Melanocyte of skin (primary cell): ENCODE data around the gene COL6A5. TPM values are rescaled to one million over a fixed set of nuclear protein-coding genes. Genes with fewer than 3 reads are reported as not detected.

ENCODE experiments used
- total RNA-seq, 2 donors: library from RNA; depleted of rRNA; stranded (reverse); fragments of >200 nt; gene quantifications; 2 replicates each; pipeline ENCODE4 v1.2.3, GENCODE V29; 2012

COL6A5 gene, protein sequence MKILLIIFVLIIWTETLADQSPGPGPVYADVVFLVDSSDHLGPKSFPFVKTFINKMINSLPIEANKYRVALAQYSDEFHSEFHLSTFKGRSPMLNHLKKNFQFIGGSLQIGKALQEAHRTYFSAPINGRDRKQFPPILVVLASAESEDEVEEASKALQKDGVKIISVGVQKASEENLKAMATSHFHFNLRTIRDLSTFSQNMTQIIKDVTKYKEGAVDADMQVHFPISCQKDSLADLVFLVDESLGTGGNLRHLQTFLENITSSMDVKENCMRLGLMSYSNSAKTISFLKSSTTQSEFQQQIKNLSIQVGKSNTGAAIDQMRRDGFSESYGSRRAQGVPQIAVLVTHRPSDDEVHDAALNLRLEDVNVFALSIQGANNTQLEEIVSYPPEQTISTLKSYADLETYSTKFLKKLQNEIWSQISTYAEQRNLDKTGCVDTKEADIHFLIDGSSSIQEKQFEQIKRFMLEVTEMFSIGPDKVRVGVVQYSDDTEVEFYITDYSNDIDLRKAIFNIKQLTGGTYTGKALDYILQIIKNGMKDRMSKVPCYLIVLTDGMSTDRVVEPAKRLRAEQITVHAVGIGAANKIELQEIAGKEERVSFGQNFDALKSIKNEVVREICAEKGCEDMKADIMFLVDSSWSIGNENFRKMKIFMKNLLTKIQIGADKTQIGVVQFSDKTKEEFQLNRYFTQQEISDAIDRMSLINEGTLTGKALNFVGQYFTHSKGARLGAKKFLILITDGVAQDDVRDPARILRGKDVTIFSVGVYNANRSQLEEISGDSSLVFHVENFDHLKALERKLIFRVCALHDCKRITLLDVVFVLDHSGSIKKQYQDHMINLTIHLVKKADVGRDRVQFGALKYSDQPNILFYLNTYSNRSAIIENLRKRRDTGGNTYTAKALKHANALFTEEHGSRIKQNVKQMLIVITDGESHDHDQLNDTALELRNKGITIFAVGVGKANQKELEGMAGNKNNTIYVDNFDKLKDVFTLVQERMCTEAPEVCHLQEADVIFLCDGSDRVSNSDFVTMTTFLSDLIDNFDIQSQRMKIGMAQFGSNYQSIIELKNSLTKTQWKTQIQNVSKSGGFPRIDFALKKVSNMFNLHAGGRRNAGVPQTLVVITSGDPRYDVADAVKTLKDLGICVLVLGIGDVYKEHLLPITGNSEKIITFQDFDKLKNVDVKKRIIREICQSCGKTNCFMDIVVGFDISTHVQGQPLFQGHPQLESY (N-terminal part only)
- under 1 TPM; under 0.01 TPM for total RNA-seq

DNA sequence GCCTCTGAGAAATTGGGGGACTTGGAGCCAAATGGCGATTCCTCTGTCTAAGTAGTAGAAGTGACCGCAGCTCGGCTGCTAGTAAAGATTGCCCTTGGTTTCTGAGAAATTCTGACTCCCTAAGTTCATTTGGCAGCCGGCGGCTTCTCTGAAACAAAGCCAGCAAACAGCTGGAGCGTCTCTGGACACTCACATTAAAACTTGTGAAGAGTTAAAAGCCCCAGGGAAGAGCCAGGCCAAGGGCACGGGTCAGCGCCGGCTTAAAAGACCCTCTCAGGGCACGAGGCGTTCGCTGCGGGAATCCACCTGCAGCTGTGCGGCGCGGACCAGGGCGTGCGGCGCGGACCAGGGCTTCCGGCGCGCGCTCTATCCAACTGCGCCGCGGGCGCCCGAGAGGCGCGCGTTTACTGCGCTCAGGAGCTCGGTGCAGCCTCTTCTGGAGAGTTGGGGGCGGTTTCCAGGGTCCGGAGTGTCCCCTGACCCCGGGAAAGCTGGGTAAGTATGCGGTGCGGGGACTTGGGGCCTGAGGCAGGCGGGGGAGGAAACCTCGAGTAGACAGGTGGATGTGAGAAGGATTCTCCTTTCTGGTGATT is at the start of gene COL6A5:
Gene COL6A5, plus strand, starts transcription at position 186 of the 593 bp plus-strand sequence. CDS start 27,967 bp downstream, outside the sequence.

DNA sequence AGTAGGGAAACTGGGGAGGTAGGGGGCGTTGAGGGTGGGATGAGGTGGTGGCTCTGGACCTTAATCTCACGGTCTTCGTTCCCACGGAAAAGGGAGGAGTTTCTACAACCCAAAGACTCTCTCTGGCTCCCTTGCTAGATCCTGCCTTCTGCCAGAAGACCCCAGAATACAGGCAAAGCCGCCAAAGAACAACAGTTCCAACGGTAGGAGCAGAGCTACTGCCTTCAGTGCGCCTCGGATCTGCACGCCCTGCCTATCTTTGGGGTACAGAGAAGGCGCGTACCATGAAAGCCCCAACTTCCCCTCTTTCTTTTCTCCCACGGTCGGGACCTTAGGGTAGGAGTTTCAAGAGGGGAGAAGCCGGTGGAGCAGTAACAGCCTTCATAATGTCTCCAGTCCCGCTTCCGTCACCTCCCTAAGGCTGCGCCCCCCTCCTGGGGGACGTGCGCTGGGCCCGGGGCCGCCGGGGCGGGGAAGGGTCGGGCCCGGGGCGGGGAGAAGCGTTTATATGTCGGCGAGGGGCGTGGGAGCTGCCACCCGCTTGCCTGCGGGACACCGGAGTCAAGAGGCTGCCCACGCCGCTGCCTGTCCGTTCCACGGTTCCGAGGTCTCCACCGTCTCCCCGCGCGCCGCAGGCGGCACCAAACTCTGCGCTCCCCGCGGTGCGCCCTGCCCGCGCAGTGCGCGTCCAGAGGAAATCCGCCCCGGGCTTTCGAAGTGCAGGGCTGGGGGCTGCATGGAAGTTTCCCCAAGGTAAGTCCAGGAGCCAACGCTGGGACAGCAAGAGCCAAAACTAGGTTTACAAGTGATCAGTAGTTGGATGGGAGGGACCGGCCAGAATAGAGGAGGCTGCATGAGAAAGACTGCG is 171.4 kb downstream of the COL6A5 start, which contains the start of gene COL6A6:
Gene COL6A6, plus strand, starts transcription at position 533 of the 868 bp plus-strand sequence. CDS start 43,188 bp downstream, outside the sequence.

Other genes starting within 250 kb of the COL6A5 start
- not detected for gene COL6A6, start 171.5 kb downstream of the COL6A5 start, total RNA-seq